ENCODE measurements around the gene APOA4. TPM values are rescaled to one million over a fixed set of nuclear protein-coding genes. Genes with fewer than 3 reads are reported as not detected.

Gene APOA4
- total and polyA plus RNA-seq, 2 of the 13 experiments (the other 11 are each of a cell fraction or from before 2014, with no cell fraction given), result 3.8 to 7.2 TPM

DNA sequence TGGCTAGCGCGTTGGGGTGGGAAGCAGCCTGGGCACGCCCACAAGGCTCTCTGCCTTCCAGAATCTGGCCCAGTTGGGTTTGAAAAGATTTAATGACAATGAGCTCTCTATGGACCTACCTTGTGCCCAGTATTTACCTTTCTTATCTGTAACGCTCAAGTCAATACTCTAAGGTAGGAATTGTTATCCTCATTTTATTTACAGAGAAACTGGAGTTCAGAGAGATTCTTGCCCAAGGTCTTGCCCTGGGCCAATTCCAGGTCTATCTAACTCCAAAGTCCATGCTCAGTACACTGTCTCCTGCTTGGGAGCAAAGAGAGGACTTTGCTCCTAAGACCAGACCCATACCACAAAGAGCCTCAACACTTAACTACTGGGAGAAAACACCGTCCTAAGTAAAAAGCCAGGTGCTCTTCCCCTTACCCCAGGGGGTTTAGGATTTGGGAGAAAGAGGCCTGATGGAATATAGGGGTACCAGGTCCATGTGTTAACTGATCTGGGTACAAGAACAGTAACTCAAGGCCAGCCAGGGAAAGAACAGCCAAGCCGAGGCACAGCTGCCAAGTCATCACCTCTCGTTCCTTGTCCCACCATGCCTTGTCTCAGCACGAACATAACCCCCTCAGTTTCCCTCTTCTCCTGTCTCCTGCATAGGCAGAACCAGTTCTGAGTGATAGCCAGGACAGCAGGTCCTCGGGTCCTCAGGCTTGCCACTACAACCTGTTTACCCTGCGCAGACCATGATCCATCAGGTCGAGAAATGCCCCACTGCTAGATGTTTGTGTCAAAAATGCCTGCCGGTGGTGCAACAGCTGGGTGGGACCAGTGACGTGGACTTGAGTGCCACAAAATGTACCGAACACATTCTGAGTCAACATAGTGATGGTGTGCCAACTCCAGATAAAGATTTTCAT, 14.6 kb downstream of the APOA4 start (continued):
- TF ChIP-seq, protein P1, sequence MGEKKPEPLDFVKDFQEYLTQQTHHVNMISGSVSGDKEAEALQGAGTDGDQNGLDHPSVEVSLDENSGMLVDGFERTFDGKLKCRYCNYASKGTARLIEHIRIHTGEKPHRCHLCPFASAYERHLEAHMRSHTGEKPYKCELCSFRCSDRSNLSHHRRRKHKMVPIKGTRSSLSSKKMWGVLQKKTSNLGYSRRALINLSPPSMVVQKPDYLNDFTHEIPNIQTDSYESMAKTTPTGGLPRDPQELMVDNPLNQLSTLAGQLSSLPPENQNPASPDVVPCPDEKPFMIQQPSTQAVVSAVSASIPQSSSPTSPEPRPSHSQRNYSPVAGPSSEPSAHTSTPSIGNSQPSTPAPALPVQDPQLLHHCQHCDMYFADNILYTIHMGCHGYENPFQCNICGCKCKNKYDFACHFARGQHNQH (CRISPR knock-in tag; IDR thresholded peaks at IDR 0.05), result peak; percentile 85; the same call in 1 of the 2 replicates
- no peak for TF ChIP-seq SNRNP70 (IDR thresholded peaks at IDR 0.05; ENCODE audit: low read depth, low read length)
- TF ChIP-seq HIVEP1 (CRISPR knock-in tag; IDR thresholded peaks at IDR 0.05), result no peak; the same call in 1 of the 2 replicates
- no peak for TF ChIP-seq HCFC1 (IDR thresholded peaks at IDR 0.05; ENCODE audit: low read depth, low read length)
- no peak for TF ChIP-seq SP2 (CRISPR knock-in tag; IDR thresholded peaks at IDR 0.05)
- TF ChIP-seq ZNF891 (CRISPR knock-in tag; IDR thresholded peaks at IDR 0.05), result no peak
- no peak for TF ChIP-seq ZNF232 (CRISPR knock-in tag; IDR thresholded peaks at IDR 0.05; ENCODE audit: borderline replicate concordance)
- TF ChIP-seq SPEN (CRISPR knock-in tag; IDR thresholded peaks at IDR 0.05; ENCODE audit: low read depth), result peak; percentile 16; the same call in 1 of the 2 replicates
- TF ChIP-seq ZFP37 (CRISPR knock-in tag; IDR thresholded peaks at IDR 0.05; ENCODE audit: borderline replicate concordance), result no peak
- no peak; the same call in 1 of the 2 replicates for TF ChIP-seq MTF1 (CRISPR knock-in tag; IDR thresholded peaks at IDR 0.05)
- TF ChIP-seq ZNF207 (IDR thresholded peaks at IDR 0.05; ENCODE audit: borderline replicate concordance), result no peak
- no peak; the same call in 1 of the 2 replicates for TF ChIP-seq ZBTB42 (CRISPR knock-in tag; IDR thresholded peaks at IDR 0.05)
- no peak for TF ChIP-seq ZNF878 (CRISPR knock-in tag; IDR thresholded peaks at IDR 0.05)
- TF ChIP-seq, protein P2, sequence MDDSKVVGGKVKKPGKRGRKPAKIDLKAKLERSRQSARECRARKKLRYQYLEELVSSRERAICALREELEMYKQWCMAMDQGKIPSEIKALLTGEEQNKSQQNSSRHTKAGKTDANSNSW (CRISPR knock-in tag; IDR thresholded peaks at IDR 0.05; ENCODE audit: borderline replicate concordance), result no peak
- TF ChIP-seq ZNF660 (CRISPR knock-in tag; IDR thresholded peaks at IDR 0.05; ENCODE audit: borderline replicate concordance, low read depth), result no peak
- TF ChIP-seq, protein P3, sequence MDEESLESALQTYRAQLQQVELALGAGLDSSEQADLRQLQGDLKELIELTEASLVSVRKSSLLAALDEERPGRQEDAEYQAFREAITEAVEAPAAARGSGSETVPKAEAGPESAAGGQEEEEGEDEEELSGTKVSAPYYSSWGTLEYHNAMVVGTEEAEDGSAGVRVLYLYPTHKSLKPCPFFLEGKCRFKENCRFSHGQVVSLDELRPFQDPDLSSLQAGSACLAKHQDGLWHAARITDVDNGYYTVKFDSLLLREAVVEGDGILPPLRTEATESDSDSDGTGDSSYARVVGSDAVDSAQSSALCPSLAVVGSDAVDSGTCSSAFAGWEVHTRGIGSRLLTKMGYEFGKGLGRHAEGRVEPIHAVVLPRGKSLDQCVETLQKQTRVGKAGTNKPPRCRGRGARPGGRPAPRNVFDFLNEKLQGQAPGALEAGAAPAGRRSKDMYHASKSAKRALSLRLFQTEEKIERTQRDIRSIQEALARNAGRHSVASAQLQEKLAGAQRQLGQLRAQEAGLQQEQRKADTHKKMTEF (CRISPR knock-in tag; IDR thresholded peaks at IDR 0.05), result peak; percentile 96
- peak; percentile 83 for TF ChIP-seq ATF1 (CRISPR knock-in tag; IDR thresholded peaks at IDR 0.05)
- no peak for TF ChIP-seq CENPX (CRISPR knock-in tag; IDR thresholded peaks at IDR 0.05)
- TF ChIP-seq NFE2L2 (IDR thresholded peaks at IDR 0.05; ENCODE audit: low read length), result no peak
- peak; percentile 55; the same call in 1 of the 2 replicates for TF ChIP-seq E2F1 (CRISPR knock-in tag; IDR thresholded peaks at IDR 0.05)
- TF ChIP-seq, protein P4, sequence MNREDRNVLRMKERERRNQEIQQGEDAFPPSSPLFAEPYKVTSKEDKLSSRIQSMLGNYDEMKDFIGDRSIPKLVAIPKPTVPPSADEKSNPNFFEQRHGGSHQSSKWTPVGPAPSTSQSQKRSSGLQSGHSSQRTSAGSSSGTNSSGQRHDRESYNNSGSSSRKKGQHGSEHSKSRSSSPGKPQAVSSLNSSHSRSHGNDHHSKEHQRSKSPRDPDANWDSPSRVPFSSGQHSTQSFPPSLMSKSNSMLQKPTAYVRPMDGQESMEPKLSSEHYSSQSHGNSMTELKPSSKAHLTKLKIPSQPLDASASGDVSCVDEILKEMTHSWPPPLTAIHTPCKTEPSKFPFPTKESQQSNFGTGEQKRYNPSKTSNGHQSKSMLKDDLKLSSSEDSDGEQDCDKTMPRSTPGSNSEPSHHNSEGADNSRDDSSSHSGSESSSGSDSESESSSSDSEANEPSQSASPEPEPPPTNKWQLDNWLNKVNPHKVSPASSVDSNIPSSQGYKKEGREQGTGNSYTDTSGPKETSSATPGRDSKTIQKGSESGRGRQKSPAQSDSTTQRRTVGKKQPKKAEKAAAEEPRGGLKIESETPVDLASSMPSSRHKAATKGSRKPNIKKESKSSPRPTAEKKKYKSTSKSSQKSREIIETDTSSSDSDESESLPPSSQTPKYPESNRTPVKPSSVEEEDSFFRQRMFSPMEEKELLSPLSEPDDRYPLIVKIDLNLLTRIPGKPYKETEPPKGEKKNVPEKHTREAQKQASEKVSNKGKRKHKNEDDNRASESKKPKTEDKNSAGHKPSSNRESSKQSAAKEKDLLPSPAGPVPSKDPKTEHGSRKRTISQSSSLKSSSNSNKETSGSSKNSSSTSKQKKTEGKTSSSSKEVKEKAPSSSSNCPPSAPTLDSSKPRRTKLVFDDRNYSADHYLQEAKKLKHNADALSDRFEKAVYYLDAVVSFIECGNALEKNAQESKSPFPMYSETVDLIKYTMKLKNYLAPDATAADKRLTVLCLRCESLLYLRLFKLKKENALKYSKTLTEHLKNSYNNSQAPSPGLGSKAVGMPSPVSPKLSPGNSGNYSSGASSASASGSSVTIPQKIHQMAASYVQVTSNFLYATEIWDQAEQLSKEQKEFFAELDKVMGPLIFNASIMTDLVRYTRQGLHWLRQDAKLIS (CRISPR knock-in tag; IDR thresholded peaks at IDR 0.05), result no peak
- no peak for TF ChIP-seq ZNF883 (CRISPR knock-in tag; IDR thresholded peaks at IDR 0.05; ENCODE audit: not compliant biosample characterization)
- TF ChIP-seq TEAD2 (CRISPR knock-in tag; IDR thresholded peaks at IDR 0.05), result no peak

All from HepG2 (cell line).